GM12873 (cell line): Measurements from ENCODE around the gene NANOS2.

ENCODE experiments used
- TF ChIP-seq, protein P1 (sequence below): IDR thresholded peaks from 2 replicates; pipeline ENCODE4 v1.5.1; 2012; ENCODE audit warnings: low read depth, mild to moderate bottlenecking, moderate library complexity, low read length, control low read depth; ENCODE audit not compliant: insufficient read depth; ENCODE audit errors: missing control alignments

Gene NANOS2

GRCh38 chr19:45927565-45928261 lies 13.1 kb upstream of the NANOS2 start:
- TF ChIP-seq, protein P1, sequence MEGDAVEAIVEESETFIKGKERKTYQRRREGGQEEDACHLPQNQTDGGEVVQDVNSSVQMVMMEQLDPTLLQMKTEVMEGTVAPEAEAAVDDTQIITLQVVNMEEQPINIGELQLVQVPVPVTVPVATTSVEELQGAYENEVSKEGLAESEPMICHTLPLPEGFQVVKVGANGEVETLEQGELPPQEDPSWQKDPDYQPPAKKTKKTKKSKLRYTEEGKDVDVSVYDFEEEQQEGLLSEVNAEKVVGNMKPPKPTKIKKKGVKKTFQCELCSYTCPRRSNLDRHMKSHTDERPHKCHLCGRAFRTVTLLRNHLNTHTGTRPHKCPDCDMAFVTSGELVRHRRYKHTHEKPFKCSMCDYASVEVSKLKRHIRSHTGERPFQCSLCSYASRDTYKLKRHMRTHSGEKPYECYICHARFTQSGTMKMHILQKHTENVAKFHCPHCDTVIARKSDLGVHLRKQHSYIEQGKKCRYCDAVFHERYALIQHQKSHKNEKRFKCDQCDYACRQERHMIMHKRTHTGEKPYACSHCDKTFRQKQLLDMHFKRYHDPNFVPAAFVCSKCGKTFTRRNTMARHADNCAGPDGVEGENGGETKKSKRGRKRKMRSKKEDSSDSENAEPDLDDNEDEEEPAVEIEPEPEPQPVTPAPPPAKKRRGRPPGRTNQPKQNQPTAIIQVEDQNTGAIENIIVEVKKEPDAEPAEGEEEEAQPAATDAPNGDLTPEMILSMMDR = no peak

GRCh38 chr19:45924891-45925447 lies 10.4 kb upstream of the NANOS2 start:
- TF ChIP-seq, protein P1 = no peak

DNA sequence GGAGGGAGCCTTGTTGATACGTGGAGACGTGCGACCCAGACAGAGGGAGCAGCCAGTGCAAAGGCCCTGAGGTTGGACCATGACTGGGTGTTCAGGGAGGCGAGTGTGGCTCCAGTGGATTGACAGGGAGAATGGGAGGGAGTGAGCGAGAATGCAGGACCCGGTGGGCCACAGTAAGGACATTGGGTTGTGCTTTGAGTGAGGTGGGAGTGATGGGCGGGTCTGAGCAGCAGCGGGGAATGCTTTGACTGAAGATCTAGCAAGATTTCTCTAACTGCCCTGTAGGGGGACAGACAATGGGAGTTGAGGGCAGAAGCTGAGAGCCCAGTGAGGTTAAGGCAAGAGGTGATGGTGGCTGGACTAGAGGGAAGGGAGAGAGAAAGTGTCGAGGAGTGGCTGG lies 7.7 kb upstream of the NANOS2 start:
- TF ChIP-seq, protein P1 = peak; percentile 53

- TF ChIP-seq, protein P1 = no peak
Measured at GRCh38 chr19:45920458-45920857, 5.9 kb upstream of the NANOS2 start.

DNA sequence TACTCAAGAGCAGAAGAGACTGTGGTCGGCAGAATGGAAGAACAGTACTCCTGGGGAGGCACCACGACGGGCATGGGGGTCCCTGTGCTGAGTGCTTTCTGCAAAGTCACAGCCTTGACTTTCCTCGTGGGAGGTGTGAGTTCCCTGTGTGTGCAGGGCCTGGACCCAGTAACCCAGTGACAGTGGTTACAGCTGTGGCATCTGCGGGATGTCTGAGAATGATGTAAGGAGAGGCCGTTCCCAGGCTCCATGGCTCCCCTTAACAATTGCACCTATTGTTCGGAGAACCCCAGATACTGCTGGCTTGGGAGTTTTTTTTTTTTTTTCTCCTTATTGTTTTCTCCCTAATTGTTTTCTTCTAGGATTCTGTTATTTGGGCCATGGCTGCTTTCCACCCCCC lies 5.1 kb upstream of the NANOS2 start:
- TF ChIP-seq, protein P1 = no peak

DNA sequence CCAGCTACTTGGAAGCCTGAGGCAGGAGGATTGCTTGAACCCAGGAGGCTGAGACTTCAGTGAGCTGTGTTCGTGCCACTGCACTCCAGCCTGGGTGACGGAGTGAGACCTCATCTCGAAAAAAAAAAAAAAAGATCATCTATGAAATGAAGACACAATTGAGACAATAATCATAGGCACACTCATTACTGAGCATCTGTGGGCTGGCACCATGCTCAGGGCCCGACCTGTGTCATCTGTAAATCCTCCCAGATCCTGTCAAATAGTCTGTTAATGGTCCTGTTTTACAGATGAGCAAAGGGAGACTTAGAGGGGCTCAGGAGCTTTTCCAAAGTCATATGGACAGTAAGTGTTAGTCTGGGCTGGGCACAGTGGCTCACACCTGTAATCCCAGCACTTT lies 4.1 kb upstream of the NANOS2 start:
- TF ChIP-seq, protein P1 = no peak

DNA sequence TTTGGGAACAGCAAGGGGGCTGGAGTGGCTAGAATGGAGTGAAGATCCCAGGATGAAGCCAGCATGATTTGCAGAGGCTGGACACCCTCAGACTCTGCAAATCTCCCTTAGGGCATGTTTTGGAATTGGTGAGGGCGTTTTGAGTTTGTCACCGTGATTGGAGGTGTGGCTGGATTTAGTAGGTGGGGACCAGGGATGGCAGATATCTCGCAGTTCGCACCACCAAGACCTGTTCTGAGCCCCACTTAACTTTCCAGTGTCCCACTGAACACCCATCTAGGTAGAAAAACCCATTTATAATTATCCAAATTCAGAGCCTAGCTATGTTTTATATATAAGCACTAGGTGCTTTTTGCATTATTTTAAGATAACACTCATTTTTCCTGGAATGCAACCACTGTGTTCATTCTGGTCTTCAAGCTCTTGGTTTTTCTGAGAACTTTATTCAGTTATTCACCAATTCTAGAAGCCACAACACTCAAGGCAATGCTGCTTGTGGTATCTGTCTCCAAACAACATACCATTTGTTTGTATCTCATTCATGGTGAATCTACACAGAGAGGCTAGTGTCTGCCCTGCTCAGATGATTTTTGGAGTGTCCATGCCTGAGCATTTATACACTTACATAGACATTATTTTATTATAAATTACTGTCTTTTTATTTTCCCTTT lies 3.0 kb upstream of the NANOS2 start:
- TF ChIP-seq, protein P1 = no peak
